HCT116 (cell line): ENCODE measurements around the gene SLC25A21. TPM values are rescaled to one million over a fixed set of nuclear protein-coding genes. Genes with fewer than 3 reads are reported as not detected.

ENCODE experiments used
- ATAC-seq: fragments of 200-7000 bp; cut with Tn5 transposase; 2 replicates; pipeline ENCODE4 v1.9.1; 2020; ENCODE audit warnings: mild to moderate bottlenecking, moderate library complexity
- BruUV-seq: library from RNA; stranded (reverse); fragments of 400-500 nt; replicated peaks from 2 replicates; lab custom pipeline; 2021; lab: Mats Ljungman, UMichigan
- CTCF ChIA-PET: fragments of 300-600 bp; sonication (Branson Sonifier 250); formaldehyde crosslinking; loops from one replicate; lab custom pipeline; 2021; ENCODE audit warnings: antibody characterized with exemption; lab: Charles Lee
- POLR2A ChIA-PET: fragments of 300-600, 350-600 bp; sonication (Branson Sonifier 250); formaldehyde crosslinking; loops from one replicate; lab custom pipeline; 2021; ENCODE audit warnings: antibody characterized with exemption; lab: Charles Lee
- RAD21 ChIA-PET, 2 experiments: fragments of 300-600 bp; sonication (Branson Sonifier 250); formaldehyde crosslinking; loops; one replicate each; lab custom pipeline; 2023; ENCODE audit warnings: low total read pairs in 2 of 2; ENCODE audit not compliant: uncharacterized antibody in 2 of 2, unreplicated experiment in 2 of 2, low non-redundant PET in 1 of 2; lab: Charles Lee
- DNase-seq: peaks from one replicate; pipeline ENCODE4 v3.0.0-alpha.2; 2010; ENCODE audit warnings: low read depth, low spot score
- H2AFZ ChIP-seq: fragments of 200-600 bp; shearing (Covaris generic), sonication (generic); 2 replicates; pipeline ENCODE4 v1.6.1; 2017; ENCODE audit warnings: low read depth, mixed run types, mixed read lengths, antibody characterized with exemption, low read length; ENCODE audit not compliant: poor library complexity, severe bottlenecking
- H3K27ac ChIP-seq: 2 replicates; pipeline ENCODE4 v1.5.1; 2012; ENCODE audit warnings: low read depth, low read length
- H3K27me3 ChIP-seq: fragments of 200-600 bp; sonication (generic); 2 replicates; pipeline ENCODE4 v1.6.1; 2016; ENCODE audit warnings: mixed run types, low read length, mixed read lengths; ENCODE audit not compliant: insufficient read depth
- H3K36me3 ChIP-seq, 2 experiments: fragments of 200-500 bp in 1 of 2; fragments of 200-600 bp in 1 of 2; sonication (Bioruptor generic) in 1 of 2; sonication (generic) in 1 of 2; 2 replicates each; pipeline versions ENCODE4 v1.5.1 to v1.6.1; 2014 to 2016; ENCODE audit warnings: low read length in 2 of 2, inconsistent platforms in 1 of 2, mixed read lengths in 1 of 2, mixed run types in 1 of 2; ENCODE audit not compliant: insufficient read depth in 2 of 2, control insufficient read depth in 1 of 2
- H3K4me1 ChIP-seq, 2 experiments: fragments of 200-600 bp in 1 of 2; sonication (generic) in 1 of 2; 2 replicates each; pipeline versions ENCODE4 v1.5.1 to v1.6.1; 2012 to 2017; ENCODE audit warnings: low read length in 2 of 2, inconsistent platforms in 1 of 2, mild to moderate bottlenecking in 1 of 2, mixed read lengths in 1 of 2, mixed run types in 1 of 2, moderate library complexity in 1 of 2; ENCODE audit not compliant: insufficient read depth in 2 of 2, control insufficient read depth in 1 of 2
- H3K4me2 ChIP-seq: fragments of 200-600 bp; sonication (generic); 2 replicates; pipeline ENCODE4 v1.6.1; 2017; ENCODE audit warnings: mixed run types, low read length, mixed read lengths
- H3K4me3 ChIP-seq, 2 experiments: fragments of 200-600 bp in 1 of 2; sonication (generic) in 1 of 2; replicated peaks in 1 of 2; 2 replicates each; pipeline ENCODE4 v1.5.1; 2011 to 2016; ENCODE audit warnings: low read length in 2 of 2, control low read depth in 1 of 2, low read depth in 1 of 2, mild to moderate bottlenecking in 1 of 2, mixed read lengths in 1 of 2, mixed run types in 1 of 2
- H3K79me2 ChIP-seq: fragments of 200-600 bp; sonication (generic); 2 replicates; pipeline ENCODE4 v1.6.1; 2017; ENCODE audit warnings: mild to moderate bottlenecking, mixed run types, low read length, moderate library complexity, mixed read lengths; ENCODE audit not compliant: insufficient read depth
- H3K9ac ChIP-seq: fragments of 200-600 bp; sonication (generic); 2 replicates; pipeline ENCODE4 v1.6.1; 2016; ENCODE audit warnings: low read length, mixed read lengths
- H3K9me2 ChIP-seq: fragments of 200-600 bp; sonication (generic), shearing (Covaris generic); 2 replicates; pipeline ENCODE4 v1.6.1; 2017; ENCODE audit warnings: mixed run types, mild to moderate bottlenecking, moderate library complexity; ENCODE audit not compliant: insufficient read depth
- H3K9me3 ChIP-seq, 2 experiments: fragments of 200-500 bp in 1 of 2; fragments of 200-600 bp in 1 of 2; sonication (Bioruptor generic) in 1 of 2; sonication (generic) in 1 of 2; 2 replicates each; pipeline ENCODE4 v1.6.1; 2014 to 2017; ENCODE audit warnings: low read length in 2 of 2, mixed read lengths in 2 of 2, inconsistent platforms in 1 of 2, low read depth in 1 of 2, mild to moderate bottlenecking in 1 of 2, mixed run types in 1 of 2, moderate library complexity in 1 of 2; ENCODE audit not compliant: control insufficient read depth in 1 of 2, insufficient read depth in 1 of 2
- H4K20me1 ChIP-seq: fragments of 200-600 bp; sonication (generic), shearing (Covaris generic); 2 replicates; pipeline ENCODE4 v1.6.1; 2017; ENCODE audit warnings: mixed run types, mild to moderate bottlenecking, moderate library complexity; ENCODE audit not compliant: insufficient read depth
- ATF3 ChIP-seq: IDR thresholded peaks from 2 replicates; pipeline ENCODE4 v1.6.1; 2012
- CBX3 ChIP-seq: IDR thresholded peaks from 2 replicates; pipeline ENCODE4 v1.6.1; 2012; ENCODE audit warnings: low read depth
- ELF1 ChIP-seq: IDR thresholded peaks from 2 replicates; pipeline ENCODE4 v1.6.1; 2012; ENCODE audit warnings: low read depth, borderline replicate concordance
- JUND ChIP-seq: IDR thresholded peaks from 2 replicates; pipeline ENCODE4 v1.6.1; 2012
- MAX ChIP-seq: IDR thresholded peaks from 2 replicates; pipeline ENCODE4 v1.6.1; 2012
- REST ChIP-seq: IDR thresholded peaks from 2 replicates; pipeline ENCODE4 v1.6.1; 2012; ENCODE audit warnings: low read depth
- SP1 ChIP-seq: IDR thresholded peaks from 2 replicates; pipeline ENCODE4 v1.6.1; 2012; ENCODE audit warnings: low read depth
- SRF ChIP-seq: IDR thresholded peaks from 2 replicates; pipeline ENCODE4 v1.6.1; 2012; ENCODE audit warnings: low read depth
- YY1 ChIP-seq: IDR thresholded peaks from 2 replicates; pipeline ENCODE4 v1.6.1; 2011; ENCODE audit warnings: low read length, low read depth, moderate library complexity, mild to moderate bottlenecking; ENCODE audit not compliant: insufficient replicate concordance; ENCODE audit errors: extremely low read depth
- intact Hi-C: fragments of 100-400 bp; cut with micrococcal nuclease; formaldehyde crosslinking; loops from 2 replicates; pipeline ENCODE4 v1.10.0; 2022
- total RNA-seq: library from RNA; stranded (reverse); gene quantifications from one replicate; pipeline ENCODE4 v1.2.1, GENCODE V29; 2021; ENCODE audit not compliant: unreplicated experiment

Gene SLC25A21
- total RNA-seq, 1 experiment from 2014 or later, result 3.5 TPM

- H3K4me1 ChIP-seq, result peaks cover 0 to 19% of the 10 kb centered on the region in 2 experiments; a peak in 2 of 4 replicates
- intact Hi-C loops, result no loop called here
- POLR2A ChIA-PET, result no interaction called here
- H3K4me3 ChIP-seq, result no peak overlapping the region
- ATAC-seq, result no peak
- no peaks in the 10 kb centered on the region for H3K36me3 ChIP-seq
- peaks cover 47% of the 10 kb centered on the region for H3K79me2 ChIP-seq
- no peak overlapping the region for H2AFZ ChIP-seq
- no peak for TF ChIP-seq ELF1
- no peak for TF ChIP-seq SP1
- TF ChIP-seq REST, result no peak
- no peak for TF ChIP-seq CBX3
- TF ChIP-seq YY1, result no peak
- TF ChIP-seq MAX, result no peak
- no peak for TF ChIP-seq SRF
- no peak for TF ChIP-seq ATF3
- TF ChIP-seq JUND, result no peak
- RAD21 ChIA-PET, result no interaction called here
- no peak overlapping the region for H3K4me2 ChIP-seq
- no TSS peak for BruUV-seq
- H3K9me2 ChIP-seq, result no peaks in the 10 kb centered on the region
- no peak overlapping the region for H3K27ac ChIP-seq
- peaks cover 11 to 12% of the 10 kb centered on the region in 2 experiments; a peak in 2 of 4 replicates for H3K9me3 ChIP-seq
- H3K9ac ChIP-seq, result no peak overlapping the region
- CTCF ChIA-PET, result no interaction called here
- H4K20me1 ChIP-seq, result no peaks in the 10 kb centered on the region; the same call in 1 of the 2 replicates
- H3K27me3 ChIP-seq, result no peaks in the 10 kb centered on the region
- no peak for DNase-seq
Observed at GRCh38 chr14:37203423-37203822, 31.0 kb upstream of the SLC25A21 start.
